Small intestine (tissue), 7 donors: Measurements from ENCODE around the gene POMT2. TPM values are rescaled to one million over a fixed set of nuclear protein-coding genes. Genes with fewer than 3 reads are reported as not detected.
"Not testable (repeated sequence)": the region's sequence is repeated elsewhere in the genome, so short reads cannot be mapped to it uniquely, and the experiment has no call there.

Source experiments
- DNase-seq, 2 donors: peaks; one replicate each; pipeline versions ENCODE4 v3.0.0 to v3.0.0-alpha.2; 2013
- FAIRE-seq: peaks from 2 replicates; lab custom pipeline; 2012; peaks lifted over from hg19 to GRCh38; lab: Jason Lieb, UNC
- H3K27ac ChIP-seq, 3 donors: one replicate each; pipeline ENCODE4 v1.5.1; 2013; ENCODE audit warnings: low read length in 2 of 3, mild to moderate bottlenecking in 2 of 3, control low read depth in 1 of 3, inconsistent platforms in 1 of 3, low read depth in 1 of 3, moderate library complexity in 1 of 3
- H3K27me3 ChIP-seq, 3 donors: one replicate each; pipeline ENCODE4 v1.6.1; 2013; ENCODE audit warnings: low read length in 3 of 3, inconsistent platforms in 1 of 3; ENCODE audit not compliant: control insufficient read depth in 3 of 3, insufficient read depth in 3 of 3
- H3K36me3 ChIP-seq, 3 donors: one replicate each; pipeline ENCODE4 v1.6.1; 2013; ENCODE audit warnings: low read length in 3 of 3, inconsistent platforms in 1 of 3, low read depth in 1 of 3, mild to moderate bottlenecking in 1 of 3, moderate library complexity in 1 of 3; ENCODE audit not compliant: control insufficient read depth in 3 of 3, insufficient read depth in 2 of 3
- H3K4me1 ChIP-seq, 3 donors: one replicate each; pipeline ENCODE4 v1.6.1; 2013; ENCODE audit warnings: low read length in 2 of 3, inconsistent platforms in 1 of 3, low read depth in 1 of 3, mild to moderate bottlenecking in 1 of 3, moderate library complexity in 1 of 3; ENCODE audit not compliant: control insufficient read depth in 3 of 3, insufficient read depth in 2 of 3
- H3K4me3 ChIP-seq, 3 donors: one replicate each; pipeline ENCODE4 v1.5.1; 2013; ENCODE audit warnings: low read length in 3 of 3, control low read depth in 1 of 3, inconsistent platforms in 1 of 3, low read depth in 1 of 3, mild to moderate bottlenecking in 1 of 3, moderate library complexity in 1 of 3
- H3K9me3 ChIP-seq, 2 donors: one replicate each; pipeline ENCODE4 v1.6.1; 2013; ENCODE audit warnings: low read depth in 1 of 2, low read length in 1 of 2; ENCODE audit not compliant: control insufficient read depth in 2 of 2, insufficient read depth in 1 of 2
- WGBS, 3 donors: extraction: QIAGEN DNeasy Blood & Tissue Kit; methylation state at CpG; one replicate each; pipeline ENCODE4 v1.1.7; 2013; 5-methylcytosine and 5-hydroxymethylcytosine counted together
- polyA plus RNA-seq, 4 donors: library from polyadenylated mRNA; stranded (reverse) in 3 of 4; unstranded in 1 of 4; fragments of 200-250 nt in 3 of 4; fragments of 120-200 nt in 1 of 4; gene quantifications; one replicate each; pipeline versions ENCODE4 v1.2.1 to v1.2.3, GENCODE V29; 2013
- donor health status: healthy with polysubstance abuse.
- donor health status: control.
- donor health status: control.
- donor health status: Bipolar disorder and iron deficiency.
- donor health status: healthy.

POMT2 gene
- polyA plus RNA-seq, 4 donors = 9.7 to 13.3 (median 10.7) TPM

- Histone ChIP-seq H3K9me3 (no peaks in the 10 kb centered on the region), H3K4me3 (no peak overlapping the region), H3K4me1 (no peaks in the 10 kb centered on the region), H3K27ac (no peak overlapping the region), H3K27me3 (no peaks in the 10 kb centered on the region), H3K36me3 (peaks cover 5 to 29% (median 5%) of the 10 kb centered on the region in 3 donors)
- DNase-seq (no peak), FAIRE-seq (no peak)
- WGBS, 3 donors = 96 to 98% (median 97%) methylated on average over 5 of the region's 5 CpGs
These were observed 34.1 kb downstream of the POMT2 start for GRCh38 chr14:77286576-77286975.

- Histone ChIP-seq H3K4me1 (no peaks in the 10 kb centered on the region), H3K9me3 (no peaks in the 10 kb centered on the region), H3K4me3 (no peak overlapping the region), H3K36me3 (peaks cover 5 to 35% (median 5%) of the 10 kb centered on the region in 3 donors), H3K27ac (no peak overlapping the region), H3K27me3 (no peaks in the 10 kb centered on the region)
- WGBS, 3 donors = 88 to 96% (median 94%) methylated on average over 5 of the region's 5 CpGs
- FAIRE-seq = no peak
- DNase-seq = no peak
These were observed 36.2 kb downstream of the POMT2 start for GRCh38 chr14:77284466-77284865.

GRCh38 chr14:77284066-77284465 lies 36.6 kb downstream of the POMT2 start:
- H3K36me3 ChIP-seq = peaks cover 5 to 38% (median 5%) of the 10 kb centered on the region in 3 donors
- FAIRE-seq = no peak

GRCh38 chr14:77281852-77282410 lies 38.8 kb downstream of the POMT2 start:
- DNase-seq (no peak), FAIRE-seq (no peak)
- H3K27ac ChIP-seq = no peak overlapping the region
- H3K4me1 ChIP-seq = no peaks in the 10 kb centered on the region
- H3K9me3 ChIP-seq = no peaks in the 10 kb centered on the region
- no peaks in the 10 kb centered on the region for H3K27me3 ChIP-seq
- peaks cover 5 to 54% (median 11%) of the 10 kb centered on the region in 3 donors for H3K36me3 ChIP-seq
- H3K4me3 ChIP-seq = no peak overlapping the region
- 91 to 94% (median 92%) methylated on average over 6 of the region's 6 CpGs for WGBS, 3 donors

More at GRCh38 chr14:77284066-77284465, 36.6 kb downstream of the POMT2 start:
- 81 to 85% (median 83%) methylated on average over 4 of the region's 4 CpGs for WGBS, 3 donors
- Histone ChIP-seq H3K27me3 (no peaks in the 10 kb centered on the region), H3K27ac (no peak overlapping the region), H3K4me1 (no peaks in the 10 kb centered on the region), H3K9me3 (no peaks in the 10 kb centered on the region), H3K4me3 (no peak overlapping the region)
- no peak for DNase-seq

GRCh38 chr14:77280921-77281320 lies 39.8 kb downstream of the POMT2 start:
- not testable (repeated sequence) for H3K4me3 ChIP-seq, H3K4me1 ChIP-seq, H3K27me3 ChIP-seq, DNase-seq, FAIRE-seq, H3K27ac ChIP-seq, H3K9me3 ChIP-seq
- WGBS, 3 donors = 97 to 98% (median 98%) methylated on average over 4 of the region's 4 CpGs
- peaks cover 5 to 58% (median 8%) of the 10 kb centered on the region in 3 donors for H3K36me3 ChIP-seq

GRCh38 chr14:77279719-77280118 lies 41.0 kb downstream of the POMT2 start:
- FAIRE-seq (no peak), DNase-seq (no peak)
- no peaks in the 10 kb centered on the region for H3K27me3 ChIP-seq
- 91 to 98% (median 96%) methylated on average over 13 of the region's 13 CpGs for WGBS, 3 donors
- no peaks in the 10 kb centered on the region for H3K4me1 ChIP-seq
- H3K36me3 ChIP-seq = peaks cover 2 to 61% (median 8%) of the 10 kb centered on the region in 3 donors
- no peaks in the 10 kb centered on the region for H3K9me3 ChIP-seq
- H3K27ac ChIP-seq = no peak overlapping the region
- H3K4me3 ChIP-seq = no peak overlapping the region

- Histone ChIP-seq H3K4me3 (no peak overlapping the region), H3K27ac (no peak overlapping the region), H3K27me3 (no peaks in the 10 kb centered on the region), H3K36me3 (peaks cover 0 to 52% (median 7%) of the 10 kb centered on the region in 3 donors), H3K9me3 (peaks cover 0 to under 1% of the 10 kb centered on the region in 2 donors), H3K4me1 (no peaks in the 10 kb centered on the region)
- DNase-seq (no peak), FAIRE-seq (no peak)
- WGBS, 3 donors = 91 to 93% (median 92%) methylated on average over 14 of the region's 14 CpGs
These were observed 42.0 kb downstream of the POMT2 start for GRCh38 chr14:77278461-77279230.

GRCh38 chr14:77276959-77277358 lies 43.7 kb downstream of the POMT2 start:
- whole genome bisulfite sequencing, 3 donors = 89 to 96% (median 95%) methylated on average over 12 of the region's 12 CpGs
- peaks cover 0 to 9% (median 9%) of the 10 kb centered on the region in 3 donors for H3K27me3 ChIP-seq
- no peak overlapping the region for H3K27ac ChIP-seq
- no peak for DNase-seq
- peaks cover 0 to 2% of the 10 kb centered on the region in 2 donors for H3K9me3 ChIP-seq
- H3K36me3 ChIP-seq = peaks cover 0 to 49% (median 7%) of the 10 kb centered on the region in 3 donors
- H3K4me1 ChIP-seq = no peaks in the 10 kb centered on the region
- no peak for FAIRE-seq
- H3K4me3 ChIP-seq = no peak overlapping the region
